ENCODE measurements around the gene IRAK1.
A peak's percentile ranks its signal among the peaks of the same experiment; 100 is the strongest.

Gene IRAK1

GRCh38 chrX:154019633-154020528 lies at the start of gene IRAK1:
Gene IRAK1, minus strand, starts transcription at chrX:154019902. Its CDS starts 90 bp downstream, at chrX:154019812.
- peak in 1 of 2 donors; percentile 30 for DNase-seq (ENCODE audit: low read depth in 2 of 2)

GRCh38 chrX:154068560-154068959 lies 48.9 kb upstream of the IRAK1 start:
- DNase-seq (ENCODE audit: low read depth in 2 of 2), result no peak

GRCh38 chrX:154064637-154065435 lies 45.1 kb upstream of the IRAK1 start:
- DNase-seq (ENCODE audit: low read depth in 2 of 2), result no peak

GRCh38 chrX:154063234-154063633 lies 43.5 kb upstream of the IRAK1 start:
- DNase-seq (ENCODE audit: low read depth in 2 of 2), result no peak

GRCh38 chrX:154061801-154062200 lies 42.1 kb upstream of the IRAK1 start:
- DNase-seq (ENCODE audit: low read depth in 2 of 2), result no peak

- no peak for DNase-seq (ENCODE audit: low read depth in 2 of 2)
These were observed 40.1 kb upstream of the IRAK1 start for GRCh38 chrX:154059729-154060245.

- DNase-seq (ENCODE audit: low read depth in 2 of 2), result no peak
These were observed 39.5 kb upstream of the IRAK1 start for GRCh38 chrX:154059231-154059630.

- no peak for DNase-seq (ENCODE audit: low read depth in 2 of 2)
These were observed 38.7 kb upstream of the IRAK1 start for GRCh38 chrX:154058214-154058997.

GRCh38 chrX:154057791-154058190 lies 38.1 kb upstream of the IRAK1 start:
- DNase-seq (ENCODE audit: low read depth in 2 of 2), result no peak

- no peak for DNase-seq (ENCODE audit: low read depth in 2 of 2)
These were observed 37.1 kb upstream of the IRAK1 start for GRCh38 chrX:154056770-154057241.

- peak; percentile 26 to 54 for DNase-seq (ENCODE audit: low read depth in 2 of 2)
These were observed 31.6 kb upstream of the IRAK1 start for GRCh38 chrX:154051201-154051810.

- no peak for DNase-seq (ENCODE audit: low read depth in 2 of 2)
These were observed 30.4 kb upstream of the IRAK1 start for GRCh38 chrX:154050113-154050495.

GRCh38 chrX:154049209-154050112 lies 29.8 kb upstream of the IRAK1 start:
- no peak for DNase-seq (ENCODE audit: low read depth in 2 of 2)

GRCh38 chrX:154048398-154048797 lies 28.7 kb upstream of the IRAK1 start:
- no peak for DNase-seq (ENCODE audit: low read depth in 2 of 2)

GRCh38 chrX:154046940-154047610 lies 27.4 kb upstream of the IRAK1 start:
- DNase-seq (ENCODE audit: low read depth in 2 of 2), result no peak

- DNase-seq (ENCODE audit: low read depth in 2 of 2), result no peak
These were observed 26.5 kb upstream of the IRAK1 start for GRCh38 chrX:154046031-154046781.

GRCh38 chrX:154044091-154044490 lies 24.4 kb upstream of the IRAK1 start:
- no peak for DNase-seq (ENCODE audit: low read depth in 2 of 2)

- DNase-seq (ENCODE audit: low read depth in 2 of 2), result no peak
These were observed 23.5 kb upstream of the IRAK1 start for GRCh38 chrX:154043003-154043763.
